Gastroesophageal sphincter (tissue), 3 donors: ENCODE measurements around the gene PHC2.

ENCODE experiments used
- EP300 ChIP-seq: sonication (generic); formaldehyde crosslinking; IDR thresholded peaks from one replicate; pipeline ENCODE4 v1.6.1; 2017; ENCODE audit warnings: antibody characterized with exemption, mild to moderate bottlenecking
- POLR2A ChIP-seq, 2 donors: fragments of 450-650 bp; IDR thresholded peaks; one replicate each; pipeline ENCODE4 v1.6.1; 2017; ENCODE audit warnings: antibody characterized with exemption in 2 of 2, mild to moderate bottlenecking in 2 of 2, moderate library complexity in 1 of 2
- POLR2AphosphoS5 ChIP-seq: sonication (generic); formaldehyde crosslinking; IDR thresholded peaks from one replicate; pipeline ENCODE4 v1.6.1; 2017; ENCODE audit warnings: antibody characterized with exemption
- TF ChIP-seq, protein P1 (sequence below), 4 experiments: fragments of 200-600 bp in 2 of 4; fragments of 450-650 bp in 2 of 4; sonication (generic) in 1 of 4; IDR thresholded peaks; one replicate each; pipeline ENCODE4 v1.5.1; 2017 to 2019; ENCODE audit warnings: antibody characterized with exemption in 4 of 4, mild to moderate bottlenecking in 2 of 4, moderate library complexity in 2 of 4

DNA sequence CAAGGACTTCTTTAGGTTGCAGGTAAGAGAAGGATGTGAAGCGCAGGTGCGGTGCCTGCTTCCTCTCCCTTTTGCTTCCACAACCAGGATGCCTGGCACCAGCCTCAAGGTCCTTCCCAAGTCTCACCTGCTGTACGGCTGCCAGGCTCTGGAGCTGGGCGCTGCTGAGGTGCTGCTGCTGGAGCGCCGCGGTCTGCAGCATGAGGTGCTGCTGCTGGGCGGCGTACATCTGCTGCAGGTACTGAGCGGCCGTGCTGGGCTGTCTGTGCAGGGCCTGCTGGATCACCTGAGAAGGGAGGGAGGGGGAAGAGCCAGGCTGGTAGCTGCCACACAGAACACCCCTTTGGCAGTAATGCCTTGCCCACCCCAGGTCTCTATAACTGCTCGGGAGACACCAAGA, 58.7 kb downstream of the PHC2 start:
- TF ChIP-seq, protein P1, sequence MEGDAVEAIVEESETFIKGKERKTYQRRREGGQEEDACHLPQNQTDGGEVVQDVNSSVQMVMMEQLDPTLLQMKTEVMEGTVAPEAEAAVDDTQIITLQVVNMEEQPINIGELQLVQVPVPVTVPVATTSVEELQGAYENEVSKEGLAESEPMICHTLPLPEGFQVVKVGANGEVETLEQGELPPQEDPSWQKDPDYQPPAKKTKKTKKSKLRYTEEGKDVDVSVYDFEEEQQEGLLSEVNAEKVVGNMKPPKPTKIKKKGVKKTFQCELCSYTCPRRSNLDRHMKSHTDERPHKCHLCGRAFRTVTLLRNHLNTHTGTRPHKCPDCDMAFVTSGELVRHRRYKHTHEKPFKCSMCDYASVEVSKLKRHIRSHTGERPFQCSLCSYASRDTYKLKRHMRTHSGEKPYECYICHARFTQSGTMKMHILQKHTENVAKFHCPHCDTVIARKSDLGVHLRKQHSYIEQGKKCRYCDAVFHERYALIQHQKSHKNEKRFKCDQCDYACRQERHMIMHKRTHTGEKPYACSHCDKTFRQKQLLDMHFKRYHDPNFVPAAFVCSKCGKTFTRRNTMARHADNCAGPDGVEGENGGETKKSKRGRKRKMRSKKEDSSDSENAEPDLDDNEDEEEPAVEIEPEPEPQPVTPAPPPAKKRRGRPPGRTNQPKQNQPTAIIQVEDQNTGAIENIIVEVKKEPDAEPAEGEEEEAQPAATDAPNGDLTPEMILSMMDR (IDR thresholded peaks at IDR 0.05): no peak
- TF ChIP-seq EP300: no peak
- TF ChIP-seq POLR2A (IDR thresholded peaks at IDR 0.05): no peak
- TF ChIP-seq POLR2AphosphoS5: no peak
